ENCODE measurements around the gene PLOD3.

DNA sequence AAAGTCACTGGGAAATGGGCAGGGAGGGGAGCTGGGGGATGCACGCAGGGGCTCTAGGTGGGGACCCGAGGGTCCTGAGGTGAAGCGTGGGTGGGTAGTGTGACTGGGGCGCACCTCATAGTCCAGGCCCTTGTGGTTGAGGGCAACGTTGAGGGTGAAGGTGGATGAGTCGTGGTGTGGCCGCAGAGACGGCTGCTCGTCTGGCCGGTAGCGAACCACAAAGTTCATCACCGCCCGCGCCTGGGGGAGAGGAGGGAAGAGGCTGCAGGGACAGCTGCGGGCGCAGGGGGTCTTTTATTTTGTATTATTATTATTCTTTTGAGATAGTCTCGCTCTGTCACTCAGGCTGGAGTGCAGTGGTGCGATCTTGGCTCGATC, 10.7 kb downstream of the PLOD3 start:
- TF ChIP-seq EP300 (IDR thresholded peaks at IDR 0.05) (no peak), POLR2A (IDR thresholded peaks at IDR 0.05) (no peak)
- TF ChIP-seq, protein P1, sequence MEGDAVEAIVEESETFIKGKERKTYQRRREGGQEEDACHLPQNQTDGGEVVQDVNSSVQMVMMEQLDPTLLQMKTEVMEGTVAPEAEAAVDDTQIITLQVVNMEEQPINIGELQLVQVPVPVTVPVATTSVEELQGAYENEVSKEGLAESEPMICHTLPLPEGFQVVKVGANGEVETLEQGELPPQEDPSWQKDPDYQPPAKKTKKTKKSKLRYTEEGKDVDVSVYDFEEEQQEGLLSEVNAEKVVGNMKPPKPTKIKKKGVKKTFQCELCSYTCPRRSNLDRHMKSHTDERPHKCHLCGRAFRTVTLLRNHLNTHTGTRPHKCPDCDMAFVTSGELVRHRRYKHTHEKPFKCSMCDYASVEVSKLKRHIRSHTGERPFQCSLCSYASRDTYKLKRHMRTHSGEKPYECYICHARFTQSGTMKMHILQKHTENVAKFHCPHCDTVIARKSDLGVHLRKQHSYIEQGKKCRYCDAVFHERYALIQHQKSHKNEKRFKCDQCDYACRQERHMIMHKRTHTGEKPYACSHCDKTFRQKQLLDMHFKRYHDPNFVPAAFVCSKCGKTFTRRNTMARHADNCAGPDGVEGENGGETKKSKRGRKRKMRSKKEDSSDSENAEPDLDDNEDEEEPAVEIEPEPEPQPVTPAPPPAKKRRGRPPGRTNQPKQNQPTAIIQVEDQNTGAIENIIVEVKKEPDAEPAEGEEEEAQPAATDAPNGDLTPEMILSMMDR (IDR thresholded peaks at IDR 0.05), result no peak
